GM10248 (cell line): ENCODE results near the gene SIAH2.
"Not testable (repeated sequence)": the region's sequence is repeated elsewhere in the genome, so short reads cannot be mapped to it uniquely, and the experiment has no call there.

ENCODE experiments used
- CTCF ChIA-PET: fragments of 300-600 bp; sonication (Branson Sonifier 250); formaldehyde crosslinking; extraction: SDS; loops from one replicate; lab custom pipeline; 2021; ENCODE audit warnings: antibody characterized with exemption; lab: Yijun Ruan, JAX
- POLR2A ChIA-PET: fragments of 350-650 bp; sonication (Branson Sonifier 250); formaldehyde crosslinking; extraction: SDS; loops from one replicate; lab custom pipeline; 2020; ENCODE audit warnings: antibody characterized with exemption; lab: Yijun Ruan, JAX
- DNase-seq: peaks from one replicate; pipeline ENCODE4 v3.0.0; 2012; ENCODE audit errors: extremely low spot score
- CTCF ChIP-seq: IDR thresholded peaks from 2 replicates; pipeline ENCODE4 v1.5.1; 2012; ENCODE audit warnings: mild to moderate bottlenecking, low read depth; ENCODE audit errors: extremely low read depth, missing control alignments, control extremely low read depth

Gene SIAH2

GRCh38 chr3:150800722-150801121, 37.8 kb upstream of the SIAH2 start:
- no peak for TF ChIP-seq CTCF
- no peak for DNase-seq
- POLR2A ChIA-PET: no interaction called here
- CTCF ChIA-PET: interaction anchor here (0.7 to 1.4 kb wide), 4 partner anchors 9 to 79 kb away, joined by 3 to 5 read pairs (median 3); no protein-coding TSS in a partner anchor

- no peak for DNase-seq
- ChIA-PET POLR2A (no interaction called here), CTCF (interaction anchor here (1.9 kb wide), 1 partner anchor 10 kb away, joined by 8 read pairs; no protein-coding TSS in a partner anchor)
- TF ChIP-seq CTCF: no peak
Measured at GRCh38 chr3:150798122-150798618, 35.2 kb upstream of the SIAH2 start.

- no peak for TF ChIP-seq CTCF
- CTCF ChIA-PET: interaction anchor here (1.7 kb wide), 1 partner anchor 9 kb away, joined by 5 read pairs; no protein-coding TSS in a partner anchor
- POLR2A ChIA-PET: no interaction called here
- DNase-seq: no peak
Measured at GRCh38 chr3:150797155-150797554, 34.2 kb upstream of the SIAH2 start.

- DNase-seq, POLR2A ChIA-PET: not testable (repeated sequence)
- CTCF ChIA-PET: interaction anchor here (1.7 kb wide), 1 partner anchor 9 kb away, joined by 5 read pairs; no protein-coding TSS in a partner anchor
Measured at GRCh38 chr3:150796527-150796926, 33.6 kb upstream of the SIAH2 start.

- no peak for TF ChIP-seq CTCF
- ChIA-PET CTCF (interaction anchor here (0.7 to 3.4 kb wide), 4 partner anchors 10 to 32 kb away, joined by 3 to 16 read pairs (median 4); no protein-coding TSS in a partner anchor), POLR2A (no interaction called here)
- no peak for DNase-seq
Measured at GRCh38 chr3:150793641-150794040, 30.7 kb upstream of the SIAH2 start.

GRCh38 chr3:150790629-150791028, 27.7 kb upstream of the SIAH2 start:
- ChIA-PET CTCF (interaction anchor here (0.8 to 9.5 kb wide), 8 partner anchors 10 to 355 kb away, joined by 3 to 89 read pairs (median 4); partner anchors contain the start of gene SIAH2), POLR2A (no interaction called here)
- DNase-seq: no peak
- no peak for TF ChIP-seq CTCF

- ChIA-PET CTCF (interaction anchor here (1.4 to 9.5 kb wide), 5 partner anchors 12 to 68 kb away, joined by 3 to 89 read pairs (median 5); partner anchors contain the start of gene SIAH2), POLR2A (no interaction called here)
- TF ChIP-seq CTCF: no peak
- no peak for DNase-seq
Measured at GRCh38 chr3:150789451-150789850, 26.5 kb upstream of the SIAH2 start.
